Lung (tissue), 12 donors: Measurements from ENCODE around the gene KRTAP5-7. TPM values are rescaled to one million over a fixed set of nuclear protein-coding genes. Genes with fewer than 3 reads are reported as not detected.
"Not testable (repeated sequence)": the region's sequence is repeated elsewhere in the genome, so short reads cannot be mapped to it uniquely, and the experiment has no call there.

Experiments
- ATAC-seq: fragments of 200-7000 bp; cut with Tn5 transposase; one replicate; pipeline ENCODE4 v1.9.1; 2020; ENCODE audit warnings: moderate number of reproducible peaks; ENCODE audit not compliant: insufficient read depth, low FRiP score
- DNase-seq, 3 donors: peaks; one replicate each; pipeline ENCODE4 v3.0.0-alpha.2; 2013 to 2017
- H3K27ac ChIP-seq, 2 donors: one replicate each; pipeline ENCODE4 v1.5.1; 2013; ENCODE audit warnings: mild to moderate bottlenecking in 2 of 2, moderate library complexity in 2 of 2, control low read depth in 1 of 2, inconsistent platforms in 1 of 2, low read depth in 1 of 2, low read length in 1 of 2
- H3K27me3 ChIP-seq, 3 donors: one replicate each; pipeline ENCODE4 v1.5.1; 2013; ENCODE audit warnings: low read length in 2 of 3; ENCODE audit not compliant: control insufficient read depth in 3 of 3, insufficient read depth in 3 of 3
- H3K36me3 ChIP-seq, 4 donors: one replicate each; pipeline ENCODE4 v1.5.1; 2013; ENCODE audit warnings: low read length in 4 of 4, mild to moderate bottlenecking in 1 of 4, moderate library complexity in 1 of 4; ENCODE audit not compliant: control insufficient read depth in 4 of 4, insufficient read depth in 4 of 4
- H3K4me1 ChIP-seq, 5 donors: one replicate each; pipeline ENCODE4 v1.5.1; 2013; ENCODE audit warnings: low read length in 5 of 5, mild to moderate bottlenecking in 2 of 5, moderate library complexity in 1 of 5; ENCODE audit not compliant: control insufficient read depth in 5 of 5, insufficient read depth in 5 of 5
- H3K4me3 ChIP-seq: one replicate; pipeline ENCODE4 v1.5.1; 2013; ENCODE audit warnings: mild to moderate bottlenecking, control low read depth, moderate library complexity
- H3K9ac ChIP-seq, 2 donors: one replicate each; pipeline ENCODE4 v1.5.1; 2013; ENCODE audit warnings: low read length in 2 of 2, control low read depth in 1 of 2; ENCODE audit not compliant: insufficient read depth in 1 of 2
- H3K9me3 ChIP-seq, 4 donors: one replicate each; pipeline ENCODE4 v1.5.1; 2013; ENCODE audit warnings: low read length in 3 of 4, mild to moderate bottlenecking in 1 of 4, moderate library complexity in 1 of 4; ENCODE audit not compliant: control insufficient read depth in 4 of 4, insufficient read depth in 3 of 4
- CTCF ChIP-seq: IDR thresholded peaks from 2 replicates; pipeline ENCODE4 v1.5.1; 2012; ENCODE audit warnings: mild to moderate bottlenecking; ENCODE audit errors: control extremely low read depth, extremely low read depth
- WGBS, 2 donors: extraction: QIAGEN DNeasy Blood & Tissue Kit; methylation state at CpG; one replicate each; pipeline ENCODE4 v1.1.7; 2013; 5-methylcytosine and 5-hydroxymethylcytosine counted together
- polyA plus RNA-seq, 2 donors: library from polyadenylated mRNA; stranded (reverse); fragments of 200-250 nt; gene quantifications; one replicate each; pipeline ENCODE4 v1.2.1, GENCODE V29; 2013
- total RNA-seq, 2 donors: library from RNA; depleted of rRNA in 1 of 2; stranded (reverse); fragments of >200 nt in 1 of 2; gene quantifications; one replicate each; pipeline ENCODE4 v1.2.1, GENCODE V29; 2014 to 2021
- donor health status: control.
- donor health status: control.
- donor health status: Bipolar disorder and iron deficiency.
- donor health status: healthy.
- donor health status: DM: yes; HTN: yes; CAD: no.

KRTAP5-7 gene
- total and polyA plus RNA-seq, 4 donors: 0.12 to 0.28 TPM; not detected in 2

- Histone ChIP-seq H3K9ac (no peak overlapping the region), H3K4me1 (no peaks in the 10 kb centered on the region), H3K4me3 (no peak overlapping the region), H3K27ac (no peak overlapping the region), H3K27me3 (no peaks in the 10 kb centered on the region), H3K9me3 (no peaks in the 10 kb centered on the region), H3K36me3 (no peaks in the 10 kb centered on the region)
- ATAC-seq (no peak), DNase-seq (no peak)
- TF ChIP-seq CTCF: no peak
- WGBS, 2 donors: 94 to 98% methylated on average over 9 of the region's 9 CpGs
These were observed 8.8 kb downstream of the KRTAP5-7 start for GRCh38 chr11:71535825-71536224.

DNA sequence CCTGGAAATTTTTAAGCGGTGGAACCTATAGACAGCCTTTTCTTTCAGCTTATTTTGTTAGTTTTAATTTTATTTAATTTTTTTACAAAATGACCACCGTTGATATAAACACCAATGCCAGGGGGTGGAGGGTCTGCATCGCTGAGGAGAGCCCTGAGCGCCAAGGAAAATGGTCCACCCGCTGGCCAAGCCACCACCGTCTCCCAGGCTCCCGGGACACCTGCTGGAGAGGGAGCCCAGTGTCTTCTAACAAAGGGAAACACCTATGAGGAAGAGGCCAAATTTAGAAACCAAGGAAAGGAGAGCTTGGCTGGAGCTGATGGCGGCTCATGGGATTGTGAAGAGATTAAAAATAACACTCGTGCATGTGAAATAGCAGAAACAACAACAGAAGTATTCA lies 10.5 kb downstream of the KRTAP5-7 start:
- DNase-seq (no peak), ATAC-seq (no peak)
- no peaks in the 10 kb centered on the region for H3K36me3 ChIP-seq
- WGBS, 2 donors: 89 to 91% methylated on average over 9 of the region's 9 CpGs
- H3K9me3 ChIP-seq: no peaks in the 10 kb centered on the region
- no peak overlapping the region for H3K9ac ChIP-seq
- no peaks in the 10 kb centered on the region for H3K4me1 ChIP-seq
- no peak overlapping the region for H3K27ac ChIP-seq
- no peak overlapping the region for H3K4me3 ChIP-seq
- TF ChIP-seq CTCF: no peak
- no peaks in the 10 kb centered on the region for H3K27me3 ChIP-seq

- not testable (repeated sequence) for H3K4me1 ChIP-seq, H3K27me3 ChIP-seq, H3K9me3 ChIP-seq, H3K27ac ChIP-seq, H3K4me3 ChIP-seq, H3K9ac ChIP-seq, ATAC-seq, H3K36me3 ChIP-seq
- peak; percentile 26 to 54 (median 45) for DNase-seq
- WGBS, 2 donors: 52 to 66% methylated on average over 4 of the region's 4 CpGs
These were observed 11.1 kb downstream of the KRTAP5-7 start, which contains the start of gene KRTAP5-8 for GRCh38 chr11:71537977-71538665. Gene KRTAP5-8 (plus strand): TSS chr11:71538025. CDS start chr11:71538056, 31 bp downstream.

DNA sequence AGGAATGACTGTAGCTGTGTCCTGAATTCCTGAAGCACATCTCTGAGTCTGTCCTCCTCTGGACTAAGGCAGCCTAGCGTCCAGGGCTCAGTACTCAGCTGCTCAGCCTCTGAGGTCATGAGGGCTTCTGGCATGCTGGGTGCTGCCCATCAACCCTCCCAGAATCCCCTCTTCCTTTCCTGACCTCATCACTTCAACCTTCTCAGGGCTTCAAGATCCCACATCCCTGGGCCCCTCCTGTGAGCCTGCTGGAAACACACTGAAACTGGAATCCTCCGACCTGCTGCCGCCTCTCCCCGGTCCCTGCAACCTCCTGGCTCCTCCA lies 11.6 kb downstream of the KRTAP5-7 start:
- H3K4me3 ChIP-seq: no peak overlapping the region
- no peak overlapping the region for H3K9ac ChIP-seq
- no peak overlapping the region for H3K27ac ChIP-seq
- no peaks in the 10 kb centered on the region for H3K9me3 ChIP-seq
- no peaks in the 10 kb centered on the region for H3K27me3 ChIP-seq
- 90 to 91% methylated on average over 4 of the region's 4 CpGs for WGBS, 2 donors
- no peak for ATAC-seq
- H3K4me1 ChIP-seq: no peaks in the 10 kb centered on the region
- DNase-seq: no peak
- TF ChIP-seq CTCF: no peak
- H3K36me3 ChIP-seq: no peaks in the 10 kb centered on the region
